ENCODE measurements around the gene DMBX1. TPM values are rescaled to one million over a fixed set of nuclear protein-coding genes. Genes with fewer than 3 reads are reported as not detected.

DMBX1 gene
- total and polyA plus RNA-seq, 4 donors, result not detected

GRCh38 chr1:46451948-46452930, 37.4 kb upstream of the DMBX1 start:
- Histone ChIP-seq H3K4me1 (ENCODE audit: control insufficient read depth in 4 of 4, insufficient read depth in 4 of 4, low read length in 3 of 4) (peaks cover 0 to 5% (median 3%) of the 10 kb centered on the region in 4 donors), H3K4me3 (ENCODE audit: low read depth in 1 of 3, low read length in 3 of 3) (no peak overlapping the region), H3K9me3 (ENCODE audit: control insufficient read depth in 4 of 4, low read length in 3 of 4) (no peaks in the 10 kb centered on the region), H3K27me3 (ENCODE audit: control insufficient read depth in 4 of 4, insufficient read depth in 4 of 4, low read length in 3 of 4) (peaks cover 0 to 9% (median 4%) of the 10 kb centered on the region in 4 donors), H3K9ac (ENCODE audit: low read depth in 1 of 2, low read length in 2 of 2) (no peak overlapping the region), H3K36me3 (ENCODE audit: control insufficient read depth in 4 of 4, insufficient read depth in 3 of 4, low read depth in 1 of 4, low read length in 3 of 4) (no peaks in the 10 kb centered on the region), H3K27ac (ENCODE audit: low read depth in 1 of 2, low read length in 2 of 2) (no peak overlapping the region)
- no peak for TF ChIP-seq HNF4A (conservative IDR thresholded peaks at IDR 0.05)
- no peak for TF ChIP-seq GABPA (IDR thresholded peaks at IDR 0.05 in 1 of 2, conservative IDR thresholded peaks at IDR 0.05 in 1 of 2)
- TF ChIP-seq HNF4G (IDR thresholded peaks at IDR 0.05), result no peak
- no peak for TF ChIP-seq ZBTB33 (IDR thresholded peaks at IDR 0.05)
- no peak for TF ChIP-seq CTCF (IDR thresholded peaks at IDR 0.05; ENCODE audit: low read depth, low read length, missing input control)
- no peak for TF ChIP-seq TAF1 (conservative IDR thresholded peaks at IDR 0.05)
- TF ChIP-seq RXRA (IDR thresholded peaks at IDR 0.05), result no peak
- no peak for TF ChIP-seq REST (IDR thresholded peaks at IDR 0.05)
- no peak for TF ChIP-seq NR2F2 (IDR thresholded peaks at IDR 0.05)
- DNase-seq (ENCODE audit: low spot score), result no peak
- 78% methylated on average over 5 of the region's 5 CpGs for WGBS

- Histone ChIP-seq H3K36me3 (ENCODE audit: control insufficient read depth in 4 of 4, insufficient read depth in 3 of 4, low read depth in 1 of 4, low read length in 3 of 4) (no peaks in the 10 kb centered on the region), H3K27me3 (ENCODE audit: control insufficient read depth in 4 of 4, insufficient read depth in 4 of 4, low read length in 3 of 4) (peaks cover 0 to 6% (median 2%) of the 10 kb centered on the region in 4 donors)
- 70% methylated on average over 15 of the region's 15 CpGs for WGBS
- TF ChIP-seq RXRA (IDR thresholded peaks at IDR 0.05) (no peak), ZBTB33 (IDR thresholded peaks at IDR 0.05) (no peak), RAD21 (IDR thresholded peaks at IDR 0.05) (no peak), FOXA2 (IDR thresholded peaks at IDR 0.05) (no peak), HNF4A (conservative IDR thresholded peaks at IDR 0.05) (no peak), REST (IDR thresholded peaks at IDR 0.05) (no peak), GABPA (IDR thresholded peaks at IDR 0.05 in 1 of 2, conservative IDR thresholded peaks at IDR 0.05 in 1 of 2) (no peak), CTCF (IDR thresholded peaks at IDR 0.05; ENCODE audit: low read depth, low read length, missing input control) (no peak), YY1 (IDR thresholded peaks at IDR 0.05) (no peak)
Observed at GRCh38 chr1:46452931-46453325, 36.7 kb upstream of the DMBX1 start.

More at GRCh38 chr1:46452931-46453325, 36.7 kb upstream of the DMBX1 start:
- Histone ChIP-seq H3K4me3 (ENCODE audit: low read depth in 1 of 3, low read length in 3 of 3) (no peak overlapping the region), H3K27ac (ENCODE audit: low read depth in 1 of 2, low read length in 2 of 2) (no peak overlapping the region), H3K9ac (ENCODE audit: low read depth in 1 of 2, low read length in 2 of 2) (no peak overlapping the region), H3K4me1 (ENCODE audit: control insufficient read depth in 4 of 4, insufficient read depth in 4 of 4, low read length in 3 of 4) (peaks cover 0 to 3% (median 2%) of the 10 kb centered on the region in 4 donors), H3K9me3 (ENCODE audit: control insufficient read depth in 4 of 4, low read length in 3 of 4) (no peaks in the 10 kb centered on the region)
- no peak for DNase-seq (ENCODE audit: low spot score)
